ENCODE results near the gene CGREF1. TPM values are rescaled to one million over a fixed set of nuclear protein-coding genes. Genes with fewer than 3 reads are reported as not detected.

CGREF1 gene
- total RNA-seq, 1 experiment from 2014 or later: 5.0 TPM

- H3K9me3 Mint-ChIP-seq (ENCODE audit: unreplicated experiment): no peaks in the 10 kb centered on the region
- ChIA-PET CTCF (no interaction called here), POLR2A (interaction anchor here (0.7 kb wide), 1 partner anchor 97 kb away, joined by 5 read pairs; no protein-coding TSS in a partner anchor)
- no peaks in the 10 kb centered on the region for H3K36me3 ChIP-seq (ENCODE audit: control insufficient read depth, insufficient read depth, low read length)
- DNase-seq: no peak
- no peaks in the 10 kb centered on the region for H3K27me3 ChIP-seq (replicated peaks; ENCODE audit: control insufficient read depth, insufficient read depth, low read length)
- intact Hi-C loops (cut with micrococcal nuclease; ENCODE audit: unreplicated experiment): no loop called here
- H3K4me3 Mint-ChIP-seq (ENCODE audit: unreplicated experiment): no peak overlapping the region
- H3K4me3 ChIP-seq (ENCODE audit: low read depth, low read length): no peak overlapping the region
- no peaks in the 10 kb centered on the region for H3K36me3 Mint-ChIP-seq (ENCODE audit: insufficient read depth, unreplicated experiment)
- H3K27ac Mint-ChIP-seq (ENCODE audit: unreplicated experiment): no peak overlapping the region
- BruUV-seq (replicated peaks): no TSS peak
- no peak for TF ChIP-seq CTCF (IDR thresholded peaks at IDR 0.05; ENCODE audit: insufficient read depth in 1 of 2, low read depth in 1 of 2, low read length in 1 of 2, severe bottlenecking in 1 of 2, unreplicated experiment in 1 of 2)
- H3K4me1 ChIP-seq: no peaks in the 10 kb centered on the region
- no peaks in the 10 kb centered on the region for H3K27me3 Mint-ChIP-seq (ENCODE audit: insufficient read depth, unreplicated experiment)
- no peaks in the 10 kb centered on the region for H3K9me3 ChIP-seq
- H3K4me1 Mint-ChIP-seq (ENCODE audit: low read depth, unreplicated experiment): no peaks in the 10 kb centered on the region
These were observed 9.8 kb downstream of the CGREF1 start for GRCh38 chr2:27109083-27109482.

- H3K27ac Mint-ChIP-seq (ENCODE audit: unreplicated experiment): no peak overlapping the region
- Histone ChIP-seq H3K27me3 (replicated peaks; ENCODE audit: control insufficient read depth, insufficient read depth, low read length) (no peaks in the 10 kb centered on the region), H3K36me3 (ENCODE audit: control insufficient read depth, insufficient read depth, low read length) (no peaks in the 10 kb centered on the region), H3K4me3 (ENCODE audit: low read depth, low read length) (no peak overlapping the region), H3K9me3 (no peaks in the 10 kb centered on the region), H3K4me1 (no peaks in the 10 kb centered on the region)
- H3K4me3 Mint-ChIP-seq (ENCODE audit: unreplicated experiment): no peak overlapping the region
- no peaks in the 10 kb centered on the region for H3K4me1 Mint-ChIP-seq (ENCODE audit: low read depth, unreplicated experiment)
- DNase-seq: no peak
- intact Hi-C loops (cut with micrococcal nuclease; ENCODE audit: unreplicated experiment): no loop called here
- H3K9me3 Mint-ChIP-seq (ENCODE audit: unreplicated experiment): no peaks in the 10 kb centered on the region
- no peaks in the 10 kb centered on the region for H3K27me3 Mint-ChIP-seq (ENCODE audit: insufficient read depth, unreplicated experiment)
- no peak for TF ChIP-seq CTCF (IDR thresholded peaks at IDR 0.05; ENCODE audit: insufficient read depth in 1 of 2, low read depth in 1 of 2, low read length in 1 of 2, severe bottlenecking in 1 of 2, unreplicated experiment in 1 of 2)
- CTCF ChIA-PET: no interaction called here
- POLR2A ChIA-PET: no interaction called here
- BruUV-seq (replicated peaks): no TSS peak
- H3K36me3 Mint-ChIP-seq (ENCODE audit: insufficient read depth, unreplicated experiment): no peaks in the 10 kb centered on the region
These were observed 10.7 kb downstream of the CGREF1 start for GRCh38 chr2:27108221-27108620.

- DNase-seq: no peak
- H3K4me1 Mint-ChIP-seq (ENCODE audit: low read depth, unreplicated experiment): no peaks in the 10 kb centered on the region
- intact Hi-C loops (cut with micrococcal nuclease; ENCODE audit: unreplicated experiment): no loop called here
- no TSS peak for BruUV-seq (replicated peaks)
- no peaks in the 10 kb centered on the region for H3K27me3 Mint-ChIP-seq (ENCODE audit: insufficient read depth, unreplicated experiment)
- H3K27ac Mint-ChIP-seq (ENCODE audit: unreplicated experiment): no peak overlapping the region
- Histone ChIP-seq H3K4me1 (no peaks in the 10 kb centered on the region), H3K36me3 (ENCODE audit: control insufficient read depth, insufficient read depth, low read length) (no peaks in the 10 kb centered on the region), H3K27me3 (replicated peaks; ENCODE audit: control insufficient read depth, insufficient read depth, low read length) (no peaks in the 10 kb centered on the region), H3K4me3 (ENCODE audit: low read depth, low read length) (no peak overlapping the region), H3K9me3 (no peaks in the 10 kb centered on the region)
- POLR2A ChIA-PET: no interaction called here
- no peaks in the 10 kb centered on the region for H3K36me3 Mint-ChIP-seq (ENCODE audit: insufficient read depth, unreplicated experiment)
- no peak overlapping the region for H3K4me3 Mint-ChIP-seq (ENCODE audit: unreplicated experiment)
- no peaks in the 10 kb centered on the region for H3K9me3 Mint-ChIP-seq (ENCODE audit: unreplicated experiment)
- no peak for TF ChIP-seq CTCF (IDR thresholded peaks at IDR 0.05; ENCODE audit: insufficient read depth in 1 of 2, low read depth in 1 of 2, low read length in 1 of 2, severe bottlenecking in 1 of 2, unreplicated experiment in 1 of 2)
- CTCF ChIA-PET: no interaction called here
These were observed 12.9 kb downstream of the CGREF1 start for GRCh38 chr2:27105981-27106380.
